PFSK-1 (cell line): Measurements from ENCODE around the gene RFX3.

Source experiments
- FOXP2 ChIP-seq: optimal IDR thresholded peaks from 2 replicates; pipeline ENCODE3; 2011; ENCODE audit warnings: borderline replicate concordance, control low read depth, inconsistent platforms; ENCODE audit not compliant: insufficient read depth; ENCODE audit errors: extremely low read length, extremely low read depth
- POLR2AphosphoS5 ChIP-seq: IDR thresholded peaks from 2 replicates; pipeline ENCODE4 v1.6.1; 2012; ENCODE audit warnings: low read depth, mild to moderate bottlenecking, control low read depth, low read length, moderate library complexity
- SIN3A ChIP-seq: IDR thresholded peaks from 2 replicates; pipeline ENCODE4 v1.6.1; 2012; ENCODE audit warnings: mild to moderate bottlenecking, low read length, moderate library complexity, borderline replicate concordance; ENCODE audit not compliant: insufficient read depth
- TAF1 ChIP-seq: IDR thresholded peaks from 2 replicates; pipeline ENCODE4 v1.6.1; 2012; ENCODE audit warnings: low read length, control low read depth, borderline replicate concordance; ENCODE audit not compliant: insufficient read depth
- TF ChIP-seq, protein P1 (sequence below), 2 experiments: IDR thresholded peaks; 2 replicates each; pipeline versions ENCODE4 v1.6.1 to v1.8.0; 2011 to 2012; ENCODE audit warnings: low read depth in 2 of 2, low read length in 2 of 2, control low read depth in 1 of 2, inconsistent platforms in 1 of 2, mild to moderate bottlenecking in 1 of 2, moderate library complexity in 1 of 2; ENCODE audit not compliant: insufficient read depth in 1 of 2

RFX3 gene

DNA sequence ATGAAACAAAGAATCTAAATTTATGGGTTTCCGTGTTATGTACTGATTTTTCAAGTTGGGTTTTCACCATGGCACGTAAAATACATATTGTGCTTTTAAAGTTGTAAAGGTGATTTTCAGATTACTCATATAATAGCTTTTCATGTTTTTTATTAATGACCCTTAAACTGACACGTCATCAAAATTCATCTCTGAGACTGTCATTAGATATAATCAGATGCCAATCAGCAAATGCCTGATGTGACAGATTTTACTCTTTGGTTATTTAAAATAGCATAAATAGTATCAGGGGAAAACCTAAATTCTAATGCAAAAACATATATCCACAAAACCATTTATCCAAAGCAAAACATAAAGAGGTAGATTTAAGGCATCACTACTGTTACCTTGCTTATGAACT lies 11.0 kb downstream of the RFX3 start:
- TF ChIP-seq FOXP2 (no peak), SIN3A (no peak), TAF1 (no peak), POLR2AphosphoS5 (no peak)
- TF ChIP-seq, protein P1, sequence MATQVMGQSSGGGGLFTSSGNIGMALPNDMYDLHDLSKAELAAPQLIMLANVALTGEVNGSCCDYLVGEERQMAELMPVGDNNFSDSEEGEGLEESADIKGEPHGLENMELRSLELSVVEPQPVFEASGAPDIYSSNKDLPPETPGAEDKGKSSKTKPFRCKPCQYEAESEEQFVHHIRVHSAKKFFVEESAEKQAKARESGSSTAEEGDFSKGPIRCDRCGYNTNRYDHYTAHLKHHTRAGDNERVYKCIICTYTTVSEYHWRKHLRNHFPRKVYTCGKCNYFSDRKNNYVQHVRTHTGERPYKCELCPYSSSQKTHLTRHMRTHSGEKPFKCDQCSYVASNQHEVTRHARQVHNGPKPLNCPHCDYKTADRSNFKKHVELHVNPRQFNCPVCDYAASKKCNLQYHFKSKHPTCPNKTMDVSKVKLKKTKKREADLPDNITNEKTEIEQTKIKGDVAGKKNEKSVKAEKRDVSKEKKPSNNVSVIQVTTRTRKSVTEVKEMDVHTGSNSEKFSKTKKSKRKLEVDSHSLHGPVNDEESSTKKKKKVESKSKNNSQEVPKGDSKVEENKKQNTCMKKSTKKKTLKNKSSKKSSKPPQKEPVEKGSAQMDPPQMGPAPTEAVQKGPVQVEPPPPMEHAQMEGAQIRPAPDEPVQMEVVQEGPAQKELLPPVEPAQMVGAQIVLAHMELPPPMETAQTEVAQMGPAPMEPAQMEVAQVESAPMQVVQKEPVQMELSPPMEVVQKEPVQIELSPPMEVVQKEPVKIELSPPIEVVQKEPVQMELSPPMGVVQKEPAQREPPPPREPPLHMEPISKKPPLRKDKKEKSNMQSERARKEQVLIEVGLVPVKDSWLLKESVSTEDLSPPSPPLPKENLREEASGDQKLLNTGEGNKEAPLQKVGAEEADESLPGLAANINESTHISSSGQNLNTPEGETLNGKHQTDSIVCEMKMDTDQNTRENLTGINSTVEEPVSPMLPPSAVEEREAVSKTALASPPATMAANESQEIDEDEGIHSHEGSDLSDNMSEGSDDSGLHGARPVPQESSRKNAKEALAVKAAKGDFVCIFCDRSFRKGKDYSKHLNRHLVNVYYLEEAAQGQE (IDR thresholded peaks at IDR 0.05; ENCODE audit: insufficient read depth in 1 of 2, low read depth in 2 of 2, low read length in 2 of 2) = no peak

DNA sequence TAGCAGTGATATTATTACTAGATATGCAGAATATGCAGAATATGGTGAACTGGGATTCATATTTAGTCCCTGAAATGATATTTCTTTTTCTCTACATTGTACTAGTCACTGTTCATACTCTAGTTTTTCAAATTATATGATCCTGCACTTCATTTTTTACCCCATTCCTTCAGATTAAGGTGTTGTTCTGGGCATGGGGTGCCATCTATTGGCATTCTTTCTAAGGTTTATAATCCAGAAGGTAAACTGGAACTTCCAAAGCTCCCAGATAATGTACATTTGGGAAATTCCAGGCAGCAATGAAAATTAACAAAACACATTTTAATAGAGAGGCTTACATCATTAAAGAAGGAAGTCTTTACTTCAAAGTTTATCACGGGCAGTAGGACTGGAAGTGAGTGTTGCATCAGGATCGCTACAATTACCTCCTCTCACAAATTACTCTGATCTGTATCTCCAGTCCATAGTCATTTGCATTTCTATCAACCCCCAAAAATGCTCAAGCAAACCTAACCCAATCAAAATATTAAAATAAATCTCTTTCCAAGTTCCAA lies 12.5 kb downstream of the RFX3 start:
- TF ChIP-seq POLR2AphosphoS5 = no peak
- no peak for TF ChIP-seq FOXP2
- TF ChIP-seq, protein P1 (IDR thresholded peaks at IDR 0.05; ENCODE audit: insufficient read depth in 1 of 2, low read depth in 2 of 2, low read length in 2 of 2) = no peak

DNA sequence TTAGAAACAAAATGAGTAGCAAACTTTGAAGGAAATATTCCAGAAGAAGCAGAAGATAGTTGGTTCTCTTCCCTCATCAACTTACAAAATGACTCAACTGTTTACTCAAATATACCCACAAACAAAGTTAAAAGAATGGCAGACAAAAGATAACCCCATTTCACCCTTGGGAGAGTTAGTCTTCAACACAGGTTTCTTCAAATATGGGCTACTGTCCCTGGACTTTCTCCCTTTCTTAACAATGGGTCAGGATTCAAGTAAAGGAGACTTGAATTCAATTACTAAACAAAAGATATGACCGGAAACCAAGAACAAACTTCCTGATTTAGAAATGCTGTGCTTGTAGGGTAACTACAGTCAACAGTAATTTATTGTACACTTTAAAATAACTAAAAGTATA lies 14.2 kb downstream of the RFX3 start:
- no peak for TF ChIP-seq TAF1
- no peak for TF ChIP-seq POLR2AphosphoS5
- TF ChIP-seq FOXP2 = no peak
- TF ChIP-seq, protein P1 (IDR thresholded peaks at IDR 0.05; ENCODE audit: insufficient read depth in 1 of 2, low read depth in 2 of 2, low read length in 2 of 2) = no peak
- TF ChIP-seq SIN3A = no peak

DNA sequence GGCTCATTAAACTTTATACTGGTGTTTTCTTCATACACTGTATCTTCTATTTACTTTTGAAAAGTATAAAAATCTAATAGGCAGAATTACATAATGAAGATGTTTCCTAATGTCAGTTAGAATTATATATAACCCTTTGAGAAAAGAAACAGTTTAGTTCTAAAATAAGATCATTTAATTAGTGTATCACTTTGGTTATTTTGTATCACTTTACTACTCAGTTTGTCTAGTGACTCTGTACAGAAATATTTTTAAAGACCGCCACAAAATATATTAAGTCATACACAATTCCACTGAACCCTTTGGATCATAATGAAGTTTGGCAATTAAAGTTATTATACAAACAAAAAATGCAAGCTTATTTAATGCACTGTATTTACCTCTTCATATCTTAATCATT lies 15.0 kb downstream of the RFX3 start:
- TF ChIP-seq SIN3A (no peak), FOXP2 (no peak)

DNA sequence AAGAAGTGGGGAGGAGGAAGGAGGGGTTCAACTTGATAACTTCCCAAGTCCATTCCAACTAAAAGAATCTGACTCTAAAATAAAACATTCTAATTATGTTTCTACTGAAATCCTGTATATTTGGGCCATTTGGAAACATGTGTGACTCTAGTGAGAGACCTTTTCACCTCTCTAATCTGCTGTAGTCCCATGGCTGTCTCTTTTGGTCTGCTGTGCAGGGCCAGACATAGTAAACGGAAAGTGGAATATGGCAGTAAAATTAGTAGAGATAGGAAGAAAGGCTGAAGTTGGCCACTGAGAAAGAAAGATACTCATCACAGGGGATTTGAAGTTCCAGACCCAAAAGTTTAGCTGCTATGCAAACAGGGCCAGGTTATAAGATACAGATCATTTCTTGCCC lies 15.9 kb downstream of the RFX3 start:
- TF ChIP-seq FOXP2 = no peak
- no peak for TF ChIP-seq SIN3A
- TF ChIP-seq POLR2AphosphoS5 = no peak
- no peak for TF ChIP-seq TAF1
- TF ChIP-seq, protein P1 (IDR thresholded peaks at IDR 0.05; ENCODE audit: insufficient read depth in 1 of 2, low read depth in 2 of 2, low read length in 2 of 2) = no peak
